IMR-90 (cell line): Measurements from ENCODE around the gene LIN37. TPM values are rescaled to one million over a fixed set of nuclear protein-coding genes. Genes with fewer than 3 reads are reported as not detected.

ENCODE experiments used
- ATAC-seq: fragments of 200-7000 bp; cut with Tn5 transposase; 2 replicates; pipeline ENCODE4 v1.9.1; 2020; ENCODE audit warnings: low read depth, mild to moderate bottlenecking, moderate library complexity
- BruUV-seq: library from RNA; stranded (reverse); fragments of 400-500 nt; replicated peaks from 2 replicates; lab custom pipeline; 2021; lab: Mats Ljungman, UMichigan
- CTCF ChIA-PET: fragments of 300-600 bp; formaldehyde crosslinking; extraction: SDS; loops from one replicate; lab custom pipeline; 2021; ENCODE audit warnings: antibody characterized with exemption; lab: Yijun Ruan, JAX
- POLR2A ChIA-PET: fragments of 300-600 bp; sonication (Branson Sonifier 250); formaldehyde crosslinking; loops from one replicate; lab custom pipeline; 2022; ENCODE audit warnings: antibody characterized with exemption; ENCODE audit not compliant: unreplicated experiment; lab: Charles Lee
- DNase-seq: peaks from one replicate; pipeline ENCODE4 v3.0.0; 2013
- H2AFZ ChIP-seq: replicated peaks from 2 replicates; pipeline ENCODE3; 2013; ENCODE audit warnings: low read length, mild to moderate bottlenecking; ENCODE audit not compliant: poor library complexity
- H2AK5ac ChIP-seq: 2 replicates; pipeline ENCODE4 v1.6.1; 2013; ENCODE audit warnings: low read depth, low read length, inconsistent platforms
- H2AK9ac ChIP-seq: replicated peaks from 2 replicates; pipeline ENCODE3; 2013; ENCODE audit warnings: mild to moderate bottlenecking, low read depth, low read length, moderate library complexity; ENCODE audit not compliant: poor library complexity
- H2BK120ac ChIP-seq: 2 replicates; pipeline ENCODE4 v1.6.1; 2013; ENCODE audit warnings: low read depth, low read length, inconsistent platforms
- H2BK15ac ChIP-seq: 3 replicates; pipeline ENCODE4 v1.6.1; 2013; ENCODE audit warnings: low read depth, low read length, inconsistent platforms
- H2BK20ac ChIP-seq: 2 replicates; pipeline ENCODE4 v1.6.1; 2013; ENCODE audit warnings: low read depth, mild to moderate bottlenecking, inconsistent platforms, low read length, moderate library complexity
- H2BK5ac ChIP-seq: 2 replicates; pipeline ENCODE4 v1.6.1; 2013; ENCODE audit warnings: mild to moderate bottlenecking, low read depth, low read length, inconsistent platforms; ENCODE audit not compliant: poor library complexity, severe bottlenecking
- H3K14ac ChIP-seq: replicated peaks from 2 replicates; pipeline ENCODE4 v1.6.1; 2013; ENCODE audit warnings: low read depth, low read length, inconsistent platforms
- H3K18ac ChIP-seq: 2 replicates; pipeline ENCODE4 v1.6.1; 2013; ENCODE audit warnings: low read depth, low read length, control low read depth
- H3K23ac ChIP-seq: 2 replicates; pipeline ENCODE4 v1.6.1; 2013; ENCODE audit warnings: low read depth, low read length, inconsistent platforms
- H3K27ac ChIP-seq: 2 replicates; pipeline ENCODE4 v1.5.1; 2013; ENCODE audit warnings: mild to moderate bottlenecking, control low read depth, low read length; ENCODE audit not compliant: insufficient read depth
- H3K27me3 ChIP-seq: 2 replicates; pipeline ENCODE4 v1.6.1; 2013; ENCODE audit warnings: low read length; ENCODE audit not compliant: control insufficient read depth, insufficient read depth
- H3K36me3 ChIP-seq: 2 replicates; pipeline ENCODE4 v1.6.1; 2013; ENCODE audit warnings: low read length, mixed read lengths; ENCODE audit not compliant: control insufficient read depth, insufficient read depth
- H3K4ac ChIP-seq: 2 replicates; pipeline ENCODE4 v1.6.1; 2013; ENCODE audit warnings: low read depth, low read length, inconsistent platforms
- H3K4me1 ChIP-seq: 2 replicates; pipeline ENCODE4 v1.6.1; 2013; ENCODE audit warnings: low read length, mixed read lengths; ENCODE audit not compliant: control insufficient read depth, insufficient read depth
- H3K4me2 ChIP-seq: 2 replicates; pipeline ENCODE4 v1.6.1; 2013; ENCODE audit warnings: low read depth, mild to moderate bottlenecking, control low read depth, low read length, moderate library complexity
- H3K4me3 ChIP-seq: 2 replicates; pipeline ENCODE4 v1.5.1; 2013; ENCODE audit warnings: low read depth, mild to moderate bottlenecking, control low read depth, low read length, moderate library complexity; ENCODE audit not compliant: insufficient read depth
- H3K56ac ChIP-seq: 2 replicates; pipeline ENCODE4 v1.6.1; 2013; ENCODE audit warnings: low read length, inconsistent platforms; ENCODE audit not compliant: insufficient read depth; ENCODE audit errors: extremely low read depth
- H3K79me1 ChIP-seq, 2 experiments: 2 replicates each; pipeline ENCODE4 v1.6.1; 2013; ENCODE audit warnings: low read length in 2 of 2, inconsistent platforms in 1 of 2, low read depth in 1 of 2
- H3K9ac ChIP-seq: 2 replicates; pipeline ENCODE4 v1.6.1; 2013; ENCODE audit warnings: low read depth, low read length, control low read depth
- H3K9me1 ChIP-seq: 2 replicates; pipeline ENCODE4 v1.6.1; 2013; ENCODE audit warnings: low read length, inconsistent platforms; ENCODE audit not compliant: insufficient read depth
- H3K9me3 ChIP-seq: 2 replicates; pipeline ENCODE4 v1.6.1; 2013; ENCODE audit warnings: low read length; ENCODE audit not compliant: control insufficient read depth, insufficient read depth
- H4K20me1 ChIP-seq: 2 replicates; pipeline ENCODE4 v1.6.1; 2013; ENCODE audit warnings: low read length, inconsistent platforms; ENCODE audit not compliant: insufficient read depth
- H4K5ac ChIP-seq: 2 replicates; pipeline ENCODE4 v1.6.1; 2013; ENCODE audit warnings: mild to moderate bottlenecking, low read depth, low read length, control low read depth
- H4K8ac ChIP-seq, 2 experiments: 2 replicates each; pipeline ENCODE4 v1.6.1; 2013; ENCODE audit warnings: low read depth in 2 of 2, low read length in 2 of 2, control low read depth in 1 of 2, inconsistent platforms in 1 of 2
- H4K91ac ChIP-seq: 2 replicates; pipeline ENCODE4 v1.6.1; 2013; ENCODE audit warnings: low read depth, low read length, inconsistent platforms; ENCODE audit not compliant: insufficient read depth
- BHLHE40 ChIP-seq: fragments of 150-350 bp; IDR thresholded peaks from 2 replicates; pipeline ENCODE4 v1.6.1; 2016; ENCODE audit warnings: mild to moderate bottlenecking, low read depth, low read length
- CEBPB ChIP-seq: IDR thresholded peaks from 2 replicates; pipeline ENCODE4 v1.6.1; 2012; ENCODE audit warnings: low read depth, low read length, improper control_type of control experiment
- ELK1 ChIP-seq: fragments of 150-350 bp; IDR thresholded peaks from 2 replicates; pipeline ENCODE4 v1.6.1; 2016; ENCODE audit warnings: low read depth, mild to moderate bottlenecking, low read length, moderate library complexity, borderline replicate concordance
- FOS ChIP-seq: fragments of 150-350 bp; IDR thresholded peaks from 2 replicates; pipeline ENCODE4 v1.6.1; 2016; ENCODE audit warnings: low read depth, low read length
- MAFK ChIP-seq: IDR thresholded peaks from 2 replicates; pipeline ENCODE4 v1.6.1; 2012; ENCODE audit warnings: low read depth, low read length, improper control_type of control experiment
- NFE2L2 ChIP-seq: fragments of 150-350 bp; IDR thresholded peaks from 2 replicates; pipeline ENCODE4 v1.6.1; 2016; ENCODE audit warnings: low read depth, mild to moderate bottlenecking, low read length
- POLR2A ChIP-seq: IDR thresholded peaks from 2 replicates; pipeline ENCODE4 v1.6.1; 2012; ENCODE audit warnings: mild to moderate bottlenecking, low read depth, low read length
- WGBS, 2 experiments: methylation state at CpG; one replicate each; pipeline versions ENCODE4 v1.1.5 to v1.1.7; 2013; ENCODE audit warnings: missing lambda C conversion rate in 2 of 2; ENCODE audit not compliant: insufficient read length in 1 of 2; ENCODE audit errors: extremely low coverage in 2 of 2; 5-methylcytosine and 5-hydroxymethylcytosine counted together
- dilution Hi-C: fragments of 300-500 bp; cut with HindIII; formaldehyde crosslinking; loops from one replicate; pipeline ENCODE4 v1.14.3; 2018; ENCODE audit warnings: low sequenced_read_pairs; ENCODE audit not compliant: unreplicated experiment
- in situ Hi-C: fragments of 300-500 bp; cut with MboI; formaldehyde crosslinking; loops from 3 replicates; pipeline ENCODE4 v1.14.3; 2019; ENCODE audit warnings: low sequenced_read_pairs, inconsistent platforms, mixed read lengths
- intact Hi-C: fragments of 100-400 bp; cut with micrococcal nuclease; formaldehyde crosslinking; loops from 2 replicates; pipeline ENCODE4 v1.10.0; 2022
- polyA plus RNA-seq, 3 experiments: library from polyadenylated mRNA; depleted of rRNA; stranded (reverse); fragments of >200 nt; gene quantifications; 2 replicates each; pipeline ENCODE4 v1.2.3, GENCODE V29; 2012; ENCODE audit warnings: low replicate concordance in 1 of 3
- total RNA-seq: library from RNA; depleted of rRNA; stranded (reverse); fragments of >200 nt; gene quantifications from 2 replicates; pipeline ENCODE4 v1.2.3, GENCODE V29; 2012

Gene LIN37
- total and polyA plus RNA-seq, 2 of the 4 experiments (the other 2 are of a cell fraction) = 12.7 to 23.1 TPM

- no peak overlapping the region for H2AFZ ChIP-seq
- peaks cover 64% of the 10 kb centered on the region for H3K36me3 ChIP-seq
- dilution Hi-C loops = no loop called here
- no peak overlapping the region for H3K56ac ChIP-seq
- no peak overlapping the region for H2AK9ac ChIP-seq
- H3K4ac ChIP-seq = no peak overlapping the region
- DNase-seq (no peak), ATAC-seq (no peak)
- no peak overlapping the region for H2BK20ac ChIP-seq
- no peaks in the 10 kb centered on the region for H3K27me3 ChIP-seq
- H3K23ac ChIP-seq = no peak overlapping the region
- H3K14ac ChIP-seq = no peak overlapping the region
- no peak overlapping the region for H4K5ac ChIP-seq
- no peak overlapping the region for H3K27ac ChIP-seq
- H3K79me1 ChIP-seq = peaks cover 16 to 48% of the 10 kb centered on the region in 2 experiments; a peak in 3 of 4 replicates
- no peaks in the 10 kb centered on the region; the same call in 1 of the 2 replicates for H3K9me1 ChIP-seq
- no peak overlapping the region for H2BK5ac ChIP-seq
- TF ChIP-seq ELK1 (no peak), MAFK (no peak), NFE2L2 (no peak), CEBPB (no peak), POLR2A (no peak), FOS (no peak), BHLHE40 (no peak)
- ChIA-PET CTCF (no interaction called here), POLR2A (no interaction called here)
- H2BK15ac ChIP-seq = no peak overlapping the region
- peaks cover 6% of the 10 kb centered on the region for H3K4me1 ChIP-seq
- intact Hi-C loops = no loop called here
- no peak overlapping the region for H3K4me3 ChIP-seq
- in situ Hi-C loops = no loop called here
- WGBS, 2 experiments = 96% methylated on average over 4 of the region's 14 CpGs; no CpG with 5 or more reads in 1 of the 2 experiments
- no peak overlapping the region for H3K9ac ChIP-seq
- H3K18ac ChIP-seq = no peak overlapping the region
- no peak overlapping the region for H4K8ac ChIP-seq
- H3K4me2 ChIP-seq = no peak overlapping the region
- H4K20me1 ChIP-seq = peaks cover 29% of the 10 kb centered on the region
- H4K91ac ChIP-seq = no peak overlapping the region
- H3K9me3 ChIP-seq = no peaks in the 10 kb centered on the region
- no peak overlapping the region for H2BK120ac ChIP-seq
- BruUV-seq = no TSS peak
- no peak overlapping the region for H2AK5ac ChIP-seq
Observed at GRCh38 chr19:35722461-35722860, 25.9 kb upstream of the LIN37 start.
